ENCODE measurements around the gene ERG. TPM values are rescaled to one million over a fixed set of nuclear protein-coding genes. Genes with fewer than 3 reads are reported as not detected.
A peak's percentile ranks its signal among the peaks of the same experiment; 100 is the strongest.

Gene ERG
- total and polyA plus RNA-seq, 11 donors: 5.9 to 37.9 (median 15.4) TPM

GRCh38 chr21:38350684-38351083, 147.6 kb downstream of the ERG start:
- H3K9me3 ChIP-seq: no peaks in the 10 kb centered on the region
- no peak overlapping the region for H3K4me3 ChIP-seq
- no peaks in the 10 kb centered on the region for H3K36me3 ChIP-seq
- peaks cover 0 to 4% (median 0%) of the 10 kb centered on the region in 9 donors for H3K27me3 ChIP-seq
- WGBS, 4 donors: 87 to 96% (median 90%) methylated on average over 3 of the region's 3 CpGs
- no peak overlapping the region for H3K27ac ChIP-seq
- TF ChIP-seq, protein P1, sequence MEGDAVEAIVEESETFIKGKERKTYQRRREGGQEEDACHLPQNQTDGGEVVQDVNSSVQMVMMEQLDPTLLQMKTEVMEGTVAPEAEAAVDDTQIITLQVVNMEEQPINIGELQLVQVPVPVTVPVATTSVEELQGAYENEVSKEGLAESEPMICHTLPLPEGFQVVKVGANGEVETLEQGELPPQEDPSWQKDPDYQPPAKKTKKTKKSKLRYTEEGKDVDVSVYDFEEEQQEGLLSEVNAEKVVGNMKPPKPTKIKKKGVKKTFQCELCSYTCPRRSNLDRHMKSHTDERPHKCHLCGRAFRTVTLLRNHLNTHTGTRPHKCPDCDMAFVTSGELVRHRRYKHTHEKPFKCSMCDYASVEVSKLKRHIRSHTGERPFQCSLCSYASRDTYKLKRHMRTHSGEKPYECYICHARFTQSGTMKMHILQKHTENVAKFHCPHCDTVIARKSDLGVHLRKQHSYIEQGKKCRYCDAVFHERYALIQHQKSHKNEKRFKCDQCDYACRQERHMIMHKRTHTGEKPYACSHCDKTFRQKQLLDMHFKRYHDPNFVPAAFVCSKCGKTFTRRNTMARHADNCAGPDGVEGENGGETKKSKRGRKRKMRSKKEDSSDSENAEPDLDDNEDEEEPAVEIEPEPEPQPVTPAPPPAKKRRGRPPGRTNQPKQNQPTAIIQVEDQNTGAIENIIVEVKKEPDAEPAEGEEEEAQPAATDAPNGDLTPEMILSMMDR (IDR thresholded peaks at IDR 0.05): no peak
- TF ChIP-seq POLR2A (IDR thresholded peaks at IDR 0.05): no peak
- intact Hi-C loops (cut with DNase I): loop anchor here in 8 of 10 donors (5.0 to 10.0 kb wide), 5 partner anchors 133 to 676 kb away; no protein-coding TSS in a partner anchor
- ATAC-seq (peak in 2 of 4 donors; percentile 17 to 29), DNase-seq (no peak)
- peaks cover 0 to 28% (median 0%) of the 10 kb centered on the region in 12 donors for H3K4me1 ChIP-seq

DNA sequence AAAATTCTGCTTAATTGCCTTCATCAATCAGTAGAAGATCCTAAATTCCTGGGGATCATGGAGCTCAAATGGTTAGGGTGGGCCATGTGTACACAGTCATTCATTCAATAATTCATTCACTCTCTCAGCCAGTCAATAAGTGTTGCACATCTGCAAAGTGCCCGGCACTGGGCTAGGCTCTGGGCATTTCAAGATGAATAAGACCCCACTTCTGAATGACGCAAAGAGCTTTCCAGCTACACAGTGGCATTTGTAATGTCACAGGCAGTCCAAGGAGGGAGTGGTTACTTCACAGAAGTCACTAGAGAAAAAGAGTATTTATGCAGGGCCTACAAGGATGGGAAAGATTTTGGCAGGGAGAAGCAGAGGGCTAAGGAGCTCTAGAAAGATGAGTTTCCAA, 148.3 kb downstream of the ERG start:
- H3K27me3 ChIP-seq: no peaks in the 10 kb centered on the region
- H3K27ac ChIP-seq: no peak overlapping the region
- ATAC-seq (no peak), DNase-seq (no peak)
- H3K4me3 ChIP-seq: no peak overlapping the region
- no peaks in the 10 kb centered on the region for H3K36me3 ChIP-seq
- no peaks in the 10 kb centered on the region for H3K9me3 ChIP-seq
- intact Hi-C loops (cut with DNase I): loop anchor here in 8 of 10 donors (5.0 to 10.0 kb wide), 5 partner anchors 133 to 675 kb away; no protein-coding TSS in a partner anchor
- peaks cover 0 to 28% (median 0%) of the 10 kb centered on the region in 12 donors for H3K4me1 ChIP-seq
- WGBS, 4 donors: 94 to 96% (median 94%) methylated on average over 2 of the region's 2 CpGs
- TF ChIP-seq POLR2A (IDR thresholded peaks at IDR 0.05): no peak
- TF ChIP-seq, protein P1 (IDR thresholded peaks at IDR 0.05): no peak

DNA sequence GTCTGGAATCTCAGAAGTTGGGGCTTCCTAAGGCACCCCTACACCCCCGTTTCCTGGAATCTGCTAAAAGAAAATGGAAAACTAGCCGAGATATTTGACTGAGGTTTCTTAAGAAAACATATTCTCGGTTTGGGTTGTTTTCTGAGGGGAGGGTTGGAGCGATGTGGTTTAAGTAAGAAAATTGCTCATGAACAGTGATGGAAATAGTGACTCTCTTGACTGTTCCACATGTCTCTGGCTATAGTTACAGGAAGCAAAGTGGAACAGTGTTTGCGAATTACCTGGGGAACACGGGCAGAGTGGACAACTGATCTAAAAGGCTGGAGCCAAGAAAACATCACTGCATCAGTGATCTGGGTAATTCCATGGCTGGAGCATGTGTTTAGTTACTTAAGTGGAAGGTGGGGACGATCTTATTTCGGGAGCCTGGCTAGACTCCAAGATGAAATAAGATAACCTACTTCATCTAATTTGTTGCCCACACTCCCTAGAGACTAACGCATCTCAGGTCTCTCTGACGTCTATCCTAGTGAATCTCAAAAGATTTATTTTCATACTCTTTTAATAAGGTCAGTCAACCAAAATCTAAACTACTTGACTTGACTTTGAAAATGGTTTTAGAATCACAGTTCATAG, 149.0 kb downstream of the ERG start:
- H3K4me1 ChIP-seq: peaks cover 0 to 28% (median 0%) of the 10 kb centered on the region in 12 donors
- no peak overlapping the region for H3K4me3 ChIP-seq
- TF ChIP-seq, protein P1 (IDR thresholded peaks at IDR 0.05): no peak
- no peak for TF ChIP-seq POLR2A (IDR thresholded peaks at IDR 0.05)
- peak in 1 of 4 donors; percentile 73 for ATAC-seq
- no peak overlapping the region for H3K27ac ChIP-seq
- no peaks in the 10 kb centered on the region for H3K27me3 ChIP-seq
- no peaks in the 10 kb centered on the region for H3K36me3 ChIP-seq
- intact Hi-C loops (cut with DNase I): no loop called here
- DNase-seq: no peak
- WGBS, 4 donors: 46 to 60% (median 58%) methylated on average over 10 of the region's 10 CpGs
- H3K9me3 ChIP-seq: no peaks in the 10 kb centered on the region

DNA sequence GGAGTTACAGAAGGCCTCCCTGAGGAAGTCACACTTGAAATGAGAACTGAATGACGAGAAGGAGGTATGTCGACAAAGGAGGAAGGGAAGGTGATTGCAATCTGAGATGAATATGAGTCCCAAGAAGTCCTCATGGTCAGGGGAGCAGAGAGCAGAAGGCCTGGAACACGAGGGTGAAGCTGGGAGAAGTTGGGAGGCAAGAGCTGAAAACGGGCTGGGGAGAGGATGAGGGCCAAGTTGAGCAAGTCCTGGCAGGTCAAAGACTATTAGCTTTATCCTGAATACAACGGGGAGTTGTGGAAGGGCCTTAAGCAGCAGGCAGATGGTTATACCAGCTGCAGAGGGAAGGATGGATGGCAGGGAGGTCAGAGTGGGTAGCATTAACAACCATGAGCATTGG, 152.0 kb downstream of the ERG start:
- Histone ChIP-seq H3K9me3 (no peaks in the 10 kb centered on the region), H3K4me3 (no peak overlapping the region), H3K4me1 (peaks cover 0 to 14% (median 0%) of the 10 kb centered on the region in 12 donors), H3K27ac (no peak overlapping the region), H3K36me3 (no peaks in the 10 kb centered on the region), H3K27me3 (no peaks in the 10 kb centered on the region)
- no peak for DNase-seq
- intact Hi-C loops (cut with DNase I): no loop called here
- no peak for ATAC-seq
- TF ChIP-seq, protein P1 (IDR thresholded peaks at IDR 0.05): no peak
- TF ChIP-seq POLR2A (IDR thresholded peaks at IDR 0.05): no peak
- WGBS, 4 donors: 82 to 85% (median 84%) methylated on average over 5 of the region's 5 CpGs

Data from heart left ventricle (tissue), 16 donors.